Stimulated activated CD4-positive, alpha-beta T cell treated with anti-CD3 and anti-CD28 coated beads, Interleukin-15, amount 100 ng/mL, for 24 hours (primary cell): ENCODE measurements around the gene WAC.
A peak's percentile ranks its signal among the peaks of the same experiment; 100 is the strongest.
"Not testable (repeated sequence)": the region's sequence is repeated elsewhere in the genome, so short reads cannot be mapped to it uniquely, and the experiment has no call there.

ENCODE experiments used
- DNase-seq: peaks from one replicate; pipeline ENCODE4 v3.0.0-alpha.2; 2020

The WAC gene

DNA sequence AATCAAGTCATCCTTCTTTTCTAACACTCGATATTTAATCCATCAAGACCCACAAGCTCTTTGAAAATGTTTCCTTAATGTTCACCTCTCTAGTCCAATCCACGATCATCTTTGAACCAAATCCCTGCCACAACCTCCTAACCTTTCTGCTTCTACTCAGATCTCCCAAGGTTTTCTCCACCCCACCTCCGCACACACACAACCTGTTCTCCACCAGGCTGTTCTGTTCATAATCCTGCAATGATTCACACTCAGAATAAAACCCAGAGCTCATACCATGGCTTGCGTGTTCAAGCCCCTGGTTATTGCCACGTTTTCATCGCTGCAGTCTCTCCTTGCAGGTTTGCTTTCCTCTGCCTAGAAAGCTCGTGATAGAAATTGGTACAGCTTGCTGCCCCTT lies 90.6 kb downstream of the WAC start:
- no peak for DNase-seq

DNA sequence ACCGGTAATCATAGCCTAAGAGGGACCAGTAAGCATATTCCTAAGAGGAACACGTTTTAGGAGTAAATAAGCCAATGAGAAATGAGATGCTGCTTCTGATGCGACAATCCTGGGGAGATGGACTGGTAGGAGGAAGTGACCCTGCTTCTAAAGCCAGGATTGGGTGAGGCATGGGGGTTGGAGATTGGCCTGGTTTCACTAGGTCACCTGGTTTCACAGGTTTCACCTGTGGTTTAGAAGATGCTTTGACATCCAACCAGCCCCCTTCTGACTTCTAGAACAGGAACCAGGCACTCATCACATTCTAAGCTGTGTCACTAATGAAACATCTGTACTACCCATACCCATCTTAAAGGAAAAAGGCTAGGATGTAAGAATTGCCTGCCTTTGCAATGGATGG lies 91.4 kb downstream of the WAC start:
- no peak for DNase-seq

DNA sequence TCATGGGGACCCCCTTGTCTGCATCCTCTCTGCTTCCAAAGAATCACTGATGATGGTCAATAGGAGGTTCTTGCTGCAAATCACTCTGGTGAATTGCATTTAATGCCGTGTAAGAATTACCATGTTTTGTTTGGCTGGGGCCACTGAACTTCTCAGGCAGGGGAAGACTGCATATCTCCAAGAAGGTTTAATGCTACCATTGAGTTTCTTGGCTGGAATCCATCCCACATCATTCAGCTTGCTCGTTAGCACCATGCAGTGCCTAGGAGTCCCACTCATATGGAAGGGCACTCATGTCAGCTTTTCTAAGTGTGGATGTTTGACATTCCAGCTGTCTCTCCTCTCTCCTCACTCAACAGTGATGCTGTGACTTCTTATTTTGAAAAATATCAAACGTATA lies 94.2 kb downstream of the WAC start:
- no peak for DNase-seq

DNA sequence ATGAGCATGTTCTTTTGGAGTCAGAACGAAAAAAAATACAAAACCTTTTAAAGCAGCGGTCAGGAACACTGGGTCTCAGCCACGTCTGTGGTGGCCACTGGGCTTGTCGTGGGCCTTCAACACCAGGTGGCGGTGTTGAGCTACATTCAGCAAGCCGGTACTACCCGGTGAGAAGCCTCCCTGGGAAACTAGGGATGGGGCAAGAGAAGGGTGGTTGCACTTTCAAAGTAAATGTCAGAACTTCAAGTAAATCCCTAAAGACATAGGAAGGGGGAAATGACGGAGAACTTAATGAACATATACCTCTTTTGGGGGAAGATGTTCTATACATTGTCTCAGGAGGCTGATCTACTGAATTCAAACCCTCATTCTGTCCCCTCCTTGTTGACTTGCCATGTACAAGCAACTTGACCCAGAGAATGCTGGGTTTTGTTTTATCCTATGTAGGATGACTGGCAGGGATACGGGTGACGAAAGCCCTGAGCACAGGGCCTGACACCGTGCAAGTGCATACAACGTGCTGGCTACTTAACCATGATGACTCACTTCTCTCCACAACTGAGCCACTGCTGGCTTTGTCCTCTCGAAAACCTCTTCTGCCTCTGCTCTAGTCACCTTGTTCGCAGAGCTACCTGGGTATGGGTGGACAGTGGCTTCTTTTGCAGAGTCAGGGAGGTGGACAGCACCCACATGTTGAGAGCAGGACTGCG lies 95.4 kb downstream of the WAC start:
- peak; percentile 82 for DNase-seq

DNA sequence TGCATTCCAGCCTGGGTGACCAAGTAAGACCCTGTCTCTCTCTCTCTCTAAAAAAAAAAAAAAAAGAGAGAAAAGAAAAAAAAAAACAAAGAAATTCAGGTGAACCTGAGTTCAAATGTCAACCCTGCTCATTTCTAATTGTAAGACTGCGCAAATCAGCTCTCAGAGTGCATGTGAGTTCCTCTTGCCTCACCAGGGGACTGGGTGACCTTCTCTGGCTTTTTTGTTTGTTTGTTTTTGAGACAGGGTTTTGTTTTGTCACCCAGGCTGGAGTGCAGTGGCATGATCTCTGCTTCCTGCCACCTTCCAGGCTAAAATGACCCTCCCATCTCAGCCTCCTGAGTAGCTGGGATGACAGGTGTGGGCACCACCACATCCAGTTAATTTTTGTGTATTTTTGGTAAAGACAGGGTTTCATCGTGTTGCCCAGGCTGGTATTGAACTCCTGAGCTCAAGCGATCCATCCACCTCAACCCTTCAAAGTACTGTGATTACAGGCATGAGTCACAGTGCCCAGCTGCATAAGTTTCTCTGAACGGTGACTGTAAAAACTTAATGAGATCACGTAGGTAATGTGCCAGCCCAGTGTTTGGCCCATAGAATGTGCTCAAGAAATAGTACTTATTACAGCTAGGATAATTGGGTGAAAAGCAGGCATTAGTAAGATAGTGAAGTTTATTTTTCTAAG lies 99.1 kb downstream of the WAC start:
- no peak for DNase-seq

DNA sequence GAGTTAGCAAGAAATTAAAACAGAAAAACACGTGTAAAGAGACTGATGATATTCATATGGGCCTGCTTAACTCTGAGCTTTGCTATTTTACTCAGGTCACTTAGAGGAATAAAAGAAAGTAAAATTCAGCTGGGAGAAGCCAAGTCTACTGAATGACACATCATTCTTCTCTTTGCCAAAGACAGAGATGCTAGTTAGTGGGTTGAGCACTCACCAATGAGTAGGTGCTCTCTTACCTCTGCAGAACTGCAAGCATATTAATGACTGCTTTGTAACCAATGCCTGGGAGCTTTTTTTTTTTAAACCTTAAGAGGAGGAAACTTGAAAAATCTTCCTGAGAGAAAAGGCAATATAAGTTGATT lies 99.6 kb downstream of the WAC start:
- no peak for DNase-seq

DNA sequence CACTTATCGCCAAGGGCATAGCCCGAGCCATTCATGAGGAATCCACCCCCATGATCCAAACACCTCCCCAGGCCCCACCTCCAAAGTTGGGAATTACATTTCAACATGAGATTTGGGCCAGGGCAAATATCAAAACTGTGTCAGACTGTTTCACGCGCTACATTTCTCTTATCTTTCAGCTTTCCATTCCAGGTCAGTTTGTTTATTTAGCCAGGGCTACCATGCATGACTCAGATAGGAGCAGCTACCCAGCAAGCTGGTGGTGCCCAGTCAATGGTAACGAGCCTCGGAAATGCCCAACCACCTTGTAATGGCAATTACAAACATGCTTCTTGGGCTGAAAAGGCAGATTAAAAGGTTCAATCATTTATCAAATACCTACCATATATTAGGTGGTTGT lies 100.8 kb downstream of the WAC start:
- no peak for DNase-seq

DNA sequence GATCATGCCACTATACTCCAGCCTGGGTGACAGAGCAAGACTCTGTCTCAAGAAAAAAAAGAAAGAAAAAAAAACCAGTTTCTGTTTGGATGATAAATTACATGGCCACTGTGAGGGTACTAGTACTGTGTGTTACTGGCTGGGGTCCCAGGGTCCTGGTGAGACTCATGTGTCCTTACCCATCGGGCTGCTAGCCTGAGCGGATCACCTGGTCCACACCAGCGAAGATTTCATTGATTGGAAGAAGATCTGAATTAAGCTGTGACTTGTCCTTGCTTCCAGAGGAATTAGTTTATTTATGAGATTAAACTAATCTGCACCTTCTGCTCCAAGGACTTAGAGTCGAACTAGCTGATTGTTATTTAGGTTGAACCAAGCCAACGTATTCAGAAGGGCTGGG lies 104.4 kb downstream of the WAC start:
- no peak for DNase-seq

DNA sequence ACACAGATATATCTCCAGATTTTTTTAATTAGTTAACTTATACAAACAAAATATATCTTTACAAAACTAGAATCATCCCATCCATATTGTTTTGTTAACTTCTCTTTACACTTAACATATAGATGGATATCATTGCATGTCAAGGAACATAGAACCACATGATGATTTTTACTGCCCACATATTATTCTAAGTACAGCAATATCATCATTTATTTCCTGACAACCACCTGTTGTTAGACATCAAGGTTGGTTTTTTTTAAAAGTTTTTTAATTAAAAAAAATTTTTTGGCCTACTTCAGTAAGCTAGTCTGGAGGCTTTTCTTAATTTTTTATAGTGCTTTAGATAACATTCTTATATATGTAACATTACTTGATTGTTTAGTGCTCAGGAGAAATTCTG lies 105.5 kb downstream of the WAC start:
- DNase-seq: no peak

DNA sequence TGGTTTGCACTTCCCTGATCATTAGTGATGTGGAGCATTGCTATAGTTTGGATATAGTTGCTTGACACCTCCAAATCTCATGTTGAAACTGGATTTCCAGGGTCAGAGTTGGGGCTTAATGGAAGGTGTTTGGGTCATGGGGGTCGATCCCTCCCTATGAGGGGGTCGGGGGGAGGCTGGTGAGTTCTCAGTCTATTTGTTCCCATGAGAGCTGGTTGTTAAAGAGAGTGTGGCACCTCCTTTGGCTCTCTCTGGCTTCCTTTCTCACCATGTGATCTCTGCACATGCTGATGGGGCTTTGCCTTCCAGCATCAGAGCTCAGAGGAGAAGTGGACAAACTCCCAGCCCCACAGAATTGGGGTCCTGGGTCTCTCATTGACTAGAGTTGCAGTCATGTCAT lies 107.6 kb downstream of the WAC start:
- no peak for DNase-seq

DNA sequence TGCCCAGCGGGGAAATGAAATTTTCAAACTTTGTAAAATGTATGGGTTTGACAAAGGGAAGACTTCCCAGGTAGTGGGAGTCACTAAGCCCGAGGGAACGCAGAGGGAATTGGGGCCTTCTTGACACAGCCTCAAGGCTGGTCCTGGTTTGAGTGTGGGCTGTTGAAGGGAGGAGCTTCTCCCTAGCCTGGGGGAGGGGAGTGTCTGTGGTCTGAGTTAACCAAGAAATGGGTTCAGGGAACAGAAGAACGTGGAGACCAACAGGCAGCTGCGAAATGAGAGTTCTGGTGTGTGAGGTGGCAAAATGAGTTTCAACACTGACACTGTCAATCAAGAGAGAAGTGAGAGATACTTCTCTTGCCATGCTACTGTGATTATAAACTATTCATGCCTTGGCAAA lies 111.7 kb downstream of the WAC start:
- no peak for DNase-seq

DNA sequence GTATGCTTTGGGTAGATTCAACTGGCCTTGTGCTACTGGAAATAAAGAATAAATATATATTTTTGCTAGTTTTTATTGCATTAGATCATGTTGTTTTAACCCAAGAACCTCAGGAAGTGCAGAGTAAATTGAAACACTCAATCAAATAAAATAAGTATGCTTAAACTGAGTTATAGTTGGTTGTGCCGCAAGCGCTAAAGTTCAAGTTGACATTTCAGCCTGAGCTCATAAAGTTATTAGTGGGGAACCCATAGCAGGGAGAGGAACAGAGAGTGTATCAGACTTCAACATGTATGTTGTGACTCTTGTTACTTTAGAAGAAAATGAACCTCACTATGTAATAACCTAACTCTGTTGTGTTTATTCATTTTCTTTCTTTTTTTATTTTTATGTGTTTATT lies 119.2 kb downstream of the WAC start:
- no peak for DNase-seq

DNA sequence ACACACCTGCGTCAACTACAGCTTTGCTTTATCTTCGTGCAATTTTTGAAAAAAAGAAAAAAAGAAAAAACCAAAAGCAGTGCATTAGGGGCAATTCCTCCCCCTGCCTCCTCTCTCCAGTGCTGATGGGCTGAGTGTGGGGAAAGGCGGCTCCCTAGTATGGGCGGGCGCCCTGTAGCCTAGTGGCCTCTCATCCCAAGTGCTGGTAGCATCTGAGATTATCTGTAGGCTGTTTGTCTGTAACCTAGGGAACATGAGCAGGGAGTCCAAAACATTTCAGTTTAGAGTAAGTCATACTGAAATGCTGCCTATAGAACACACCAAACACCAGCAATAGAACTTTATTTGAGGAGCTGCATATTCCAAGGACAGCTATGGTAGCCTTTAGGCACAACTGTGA lies 119.8 kb downstream of the WAC start:
- DNase-seq: no peak

DNA sequence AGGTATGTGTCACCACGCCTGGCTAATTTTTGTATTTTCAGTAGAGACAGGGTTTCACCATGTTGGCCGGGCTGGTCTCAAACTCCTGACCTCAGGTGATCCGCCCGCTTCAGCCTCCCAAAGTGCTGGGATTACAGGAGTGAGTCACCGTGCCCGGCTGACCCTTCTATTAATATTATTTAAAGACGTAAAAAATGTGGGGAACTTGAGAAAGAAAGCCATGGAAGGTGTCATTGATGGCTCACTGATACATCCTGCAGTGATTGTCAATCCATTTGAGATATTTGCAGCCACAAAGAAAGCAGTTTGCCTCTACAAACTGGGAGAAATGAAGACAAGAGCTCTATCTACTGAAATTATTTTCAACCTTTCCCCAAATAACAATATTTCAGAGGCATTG lies 125.9 kb downstream of the WAC start:
- DNase-seq: not testable (repeated sequence)

DNA sequence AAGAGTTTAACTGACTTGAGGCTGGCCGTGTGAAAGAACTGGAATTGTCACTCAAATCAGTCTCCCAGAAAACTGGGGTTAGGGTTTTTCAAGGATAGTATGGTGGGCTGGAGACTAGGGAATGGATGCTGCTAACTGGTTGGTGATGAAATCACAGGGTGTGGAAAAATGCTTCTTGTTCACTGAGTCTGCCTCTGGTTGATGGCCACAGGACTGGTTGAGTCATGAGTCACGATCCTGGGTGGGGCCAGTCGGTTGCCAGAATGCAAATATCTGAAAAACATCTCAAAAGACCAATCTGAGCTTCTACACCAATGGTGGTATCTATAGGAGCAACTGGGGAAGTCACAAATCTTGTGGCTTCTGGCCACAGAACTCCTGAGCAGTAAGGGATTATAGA lies 128.1 kb downstream of the WAC start:
- DNase-seq: no peak

DNA sequence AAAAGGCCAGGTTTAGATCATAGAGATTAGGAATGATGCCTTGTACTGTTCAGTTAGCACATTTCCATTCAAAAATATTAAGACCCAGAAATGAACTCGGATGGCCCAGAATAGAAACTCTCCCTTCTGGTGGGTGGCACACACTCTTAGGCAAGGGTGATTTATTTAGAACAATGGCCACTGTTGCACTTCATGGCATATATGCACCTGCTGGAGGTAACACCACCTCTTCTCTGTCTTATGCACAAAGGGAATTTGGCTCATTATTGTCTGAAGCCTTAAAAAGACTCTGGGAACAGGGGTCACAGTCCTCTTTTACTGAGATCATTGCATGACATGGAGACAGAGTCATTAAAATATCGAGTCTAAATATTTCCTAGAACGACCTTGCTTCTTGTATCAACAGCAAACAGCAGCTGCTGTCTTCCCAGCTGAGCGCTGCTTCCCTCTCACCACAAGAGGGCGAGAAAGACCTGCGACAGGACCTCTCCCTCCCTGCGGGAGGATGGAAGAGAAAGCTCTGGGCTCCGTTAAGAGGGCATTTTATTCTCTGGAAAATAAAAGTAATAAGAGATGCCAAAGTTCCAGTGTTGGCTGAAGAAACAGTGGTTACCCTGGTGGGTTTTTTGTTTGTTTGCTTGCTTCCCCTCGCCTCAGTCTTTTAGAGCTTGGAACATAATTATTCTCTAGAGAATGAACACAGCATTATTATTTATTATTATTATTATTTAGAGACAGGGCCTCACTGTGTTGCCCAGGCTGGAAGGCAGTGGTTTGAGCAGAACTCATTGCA lies 130.9 kb downstream of the WAC start:
- peak; percentile 77 for DNase-seq

DNA sequence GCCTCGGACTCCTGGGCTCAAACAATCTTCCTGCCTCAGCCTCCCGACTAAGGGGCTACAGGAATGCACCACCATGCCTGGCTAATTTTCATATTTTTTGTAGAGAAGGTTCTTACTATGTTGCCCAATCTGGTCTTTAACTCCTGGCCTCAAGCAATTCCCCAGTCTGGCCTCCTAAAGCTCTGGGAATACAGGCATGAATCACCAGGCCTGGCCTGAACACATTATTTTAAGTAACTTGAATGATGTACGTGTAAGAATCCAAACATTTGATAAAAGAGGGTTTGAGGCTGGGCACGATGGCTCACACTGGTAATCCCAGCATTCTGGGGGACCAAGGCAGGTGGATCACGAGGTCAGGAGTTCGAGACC lies 131.4 kb downstream of the WAC start:
- DNase-seq: no peak

DNA sequence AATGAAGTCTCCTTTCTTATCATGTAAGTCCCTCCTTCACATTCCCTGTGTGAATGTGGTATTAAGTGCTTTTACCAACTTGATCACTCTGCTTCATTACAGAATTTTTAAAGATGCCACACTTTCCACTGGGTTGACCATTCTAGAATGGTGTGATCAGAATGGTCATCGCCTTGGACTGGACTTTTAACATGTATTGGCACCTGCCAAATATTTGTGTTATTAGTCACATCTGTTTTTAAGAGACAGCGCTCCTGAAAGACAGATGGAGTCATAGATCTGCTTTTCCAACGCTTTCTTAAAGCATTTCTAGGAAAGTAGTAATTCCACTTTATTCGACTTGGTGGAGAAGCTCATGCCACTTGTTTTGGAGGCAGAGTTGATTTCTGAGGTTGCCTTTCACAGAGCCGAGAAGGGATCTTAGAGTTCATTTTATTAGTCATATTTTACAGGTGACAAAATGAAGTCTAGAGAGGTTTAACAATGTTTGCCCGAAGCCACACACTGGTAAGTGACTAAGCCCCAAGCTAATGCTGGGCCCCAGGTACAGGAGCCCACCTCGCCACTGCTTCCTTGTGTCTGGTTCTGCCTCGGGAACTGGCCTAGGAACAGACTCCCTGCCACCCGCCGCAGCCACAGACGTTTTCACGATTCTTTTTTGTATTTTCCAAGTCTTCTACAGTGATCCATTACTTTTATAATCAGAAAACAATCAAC lies 134.0 kb downstream of the WAC start:
- no peak for DNase-seq

DNA sequence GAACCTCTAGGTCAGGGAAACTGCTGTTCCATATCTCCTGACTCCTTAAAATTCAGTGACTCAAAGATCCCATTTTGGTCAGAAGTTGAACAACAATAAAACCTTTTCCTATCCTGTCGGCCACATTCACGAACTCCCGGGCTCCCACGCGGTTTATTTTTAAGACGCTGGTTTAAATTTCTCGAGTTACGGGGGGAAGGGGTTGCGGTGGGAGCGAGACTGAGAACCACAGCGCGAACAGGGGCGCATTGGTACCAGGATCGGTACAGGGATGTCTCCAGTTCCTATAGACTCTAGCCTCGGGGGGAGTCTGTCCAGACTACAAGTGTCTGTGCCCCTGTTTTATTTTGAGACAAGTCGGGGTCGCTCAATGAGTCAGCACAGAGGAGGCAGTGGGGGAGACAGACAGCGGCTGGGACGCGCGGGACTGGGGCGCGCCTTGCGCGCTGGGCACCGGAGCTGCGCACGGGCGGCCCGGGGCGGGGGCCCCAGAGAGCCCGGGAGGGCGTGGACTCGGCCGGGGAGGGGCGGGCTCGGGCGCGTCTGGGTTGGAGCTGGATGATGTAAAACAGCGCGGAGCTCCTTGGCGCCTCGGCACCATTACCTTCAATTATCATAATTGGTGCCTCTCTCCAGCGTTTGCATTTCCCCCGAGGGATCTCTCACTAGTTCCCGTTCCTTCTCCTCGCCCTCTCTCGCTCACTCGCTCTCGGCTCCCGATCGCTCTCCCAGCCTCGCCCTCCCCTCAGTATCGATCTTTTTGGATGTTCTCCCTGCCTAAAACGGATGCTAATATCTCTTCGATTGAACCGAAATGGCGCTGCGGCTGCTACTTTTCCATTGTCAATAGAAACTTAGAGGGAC lies 135.7 kb downstream of the WAC start:
- peak; percentile 74 for DNase-seq

DNA sequence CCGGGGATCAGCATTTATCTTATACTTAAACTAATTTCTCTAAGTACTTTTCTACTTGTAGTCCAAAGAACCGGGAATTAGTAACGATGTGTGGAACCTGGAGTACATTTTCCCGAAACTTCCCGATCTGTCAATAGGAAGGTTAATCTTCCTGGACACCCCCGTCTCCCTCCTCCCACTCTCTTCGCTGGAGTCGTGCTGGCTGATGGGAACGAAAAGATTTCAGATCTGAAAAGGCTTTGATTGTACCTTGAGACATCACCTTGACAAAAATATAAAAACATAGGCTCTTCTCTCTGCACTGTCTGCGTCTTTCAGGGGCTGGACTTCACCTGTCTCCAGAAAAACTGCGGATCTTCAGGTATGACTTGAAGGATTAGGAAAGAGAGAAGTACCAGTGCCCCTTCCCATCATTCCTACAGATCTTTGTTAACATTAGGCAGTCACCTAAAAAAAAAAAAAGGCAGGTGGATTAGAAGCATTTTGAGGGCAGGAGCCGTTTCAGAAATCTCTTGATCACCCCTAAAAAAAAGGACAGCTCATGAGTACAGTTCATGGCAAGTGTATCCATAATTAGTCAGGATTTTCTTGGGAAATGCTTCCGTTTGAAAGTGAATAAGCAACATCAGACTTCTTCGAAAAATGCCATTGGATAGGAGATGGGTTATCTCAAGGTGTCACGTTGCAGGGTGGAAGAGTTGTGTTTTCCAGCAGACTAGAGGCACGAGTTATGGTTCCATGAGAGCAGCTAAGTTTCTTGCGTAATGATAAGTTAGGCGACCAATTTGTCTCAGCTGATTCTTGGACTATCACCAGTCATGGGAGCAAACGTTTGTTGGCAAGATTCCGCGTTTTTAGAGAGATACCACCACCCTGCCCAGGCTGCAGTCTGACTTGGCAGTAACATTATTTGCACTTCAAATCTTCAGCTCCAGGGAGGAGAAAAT lies 136.6 kb downstream of the WAC start:
- DNase-seq: no peak
